DMS79 treated with DMSO at 0.1 percent for 48 hours (cell line): ENCODE measurements around the gene PATJ.

ENCODE experiments used
- DNase-seq: peaks from one replicate; lab custom pipeline; 2025; lab: John Stamatoyannopoulos, UW

The PATJ gene

GRCh38 chr1:62045574-62045973, 303.3 kb downstream of the PATJ start:
- peak; percentile 56 for DNase-seq

GRCh38 chr1:62046927-62047326, 304.6 kb downstream of the PATJ start:
- no peak for DNase-seq

GRCh38 chr1:62050165-62050564, 307.9 kb downstream of the PATJ start:
- DNase-seq: no peak

GRCh38 chr1:62052946-62053345, 310.7 kb downstream of the PATJ start:
- DNase-seq: no peak

GRCh38 chr1:62054188-62054587, 311.9 kb downstream of the PATJ start:
- DNase-seq: no peak

- no peak for DNase-seq
These were observed 314.9 kb downstream of the PATJ start for GRCh38 chr1:62057230-62057629.

- no peak for DNase-seq
These were observed 315.5 kb downstream of the PATJ start for GRCh38 chr1:62057641-62058290.

- DNase-seq: no peak
These were observed 316.7 kb downstream of the PATJ start for GRCh38 chr1:62058956-62059355.

GRCh38 chr1:62062087-62062486, 319.8 kb downstream of the PATJ start:
- DNase-seq: no peak

GRCh38 chr1:62064829-62065407, 322.6 kb downstream of the PATJ start:
- DNase-seq: no peak

GRCh38 chr1:62066713-62067112, 324.4 kb downstream of the PATJ start:
- DNase-seq: no peak

- DNase-seq: no peak
These were observed 326.1 kb downstream of the PATJ start for GRCh38 chr1:62068416-62068843.

GRCh38 chr1:62068978-62069377, 326.7 kb downstream of the PATJ start:
- DNase-seq: no peak

GRCh38 chr1:62070384-62071011, 328.2 kb downstream of the PATJ start:
- no peak for DNase-seq

GRCh38 chr1:62071695-62072094, 329.4 kb downstream of the PATJ start:
- no peak for DNase-seq

GRCh38 chr1:62076286-62076685, 334.0 kb downstream of the PATJ start:
- no peak for DNase-seq

GRCh38 chr1:62077821-62078220, 335.5 kb downstream of the PATJ start:
- no peak for DNase-seq

GRCh38 chr1:62082456-62083363, 340.4 kb downstream of the PATJ start:
- peak; percentile 13 for DNase-seq

- DNase-seq: no peak
These were observed 342.1 kb downstream of the PATJ start for GRCh38 chr1:62084310-62084890.

GRCh38 chr1:62088439-62088838, 346.2 kb downstream of the PATJ start:
- no peak for DNase-seq

- DNase-seq: no peak
These were observed 347.3 kb downstream of the PATJ start for GRCh38 chr1:62089570-62089969.

GRCh38 chr1:62090016-62090415, 347.7 kb downstream of the PATJ start:
- DNase-seq: no peak
